Stomach (tissue), 19 donors: ENCODE measurements around the gene RBM43. TPM values are rescaled to one million over a fixed set of nuclear protein-coding genes. Genes with fewer than 3 reads are reported as not detected.
"Not testable (repeated sequence)": the region's sequence is repeated elsewhere in the genome, so short reads cannot be mapped to it uniquely, and the experiment has no call there.

ENCODE experiments used
- DNase-seq, 2 donors: peaks; one replicate each; pipeline versions ENCODE4 v3.0.0 to v3.0.0-alpha.2; 2013 to 2019
- H3K27ac ChIP-seq, 5 donors: fragments of 200-600 bp in 4 of 5; sonication (generic) in 4 of 5; one replicate each; pipeline ENCODE4 v1.5.1; 2013 to 2019; ENCODE audit warnings: mild to moderate bottlenecking in 1 of 5, moderate library complexity in 1 of 5
- H3K27me3 ChIP-seq, 3 donors: fragments of 200-600 bp; sonication (generic); one replicate each; pipeline ENCODE4 v1.5.1; 2017 to 2019; ENCODE audit warnings: mixed run types in 1 of 3
- H3K36me3 ChIP-seq, 4 donors: fragments of 200-600 bp; sonication (generic); 1 replicate in 3 of 4; 2 replicates in 1 of 4; pipeline ENCODE4 v1.5.1; 2016 to 2019
- H3K4me1 ChIP-seq, 4 donors: fragments of 200-600 bp; sonication (generic); one replicate each; pipeline ENCODE4 v1.5.1; 2016 to 2019
- H3K4me3 ChIP-seq, 4 donors: fragments of 200-600 bp; sonication (generic) in 3 of 4; one replicate each; pipeline ENCODE4 v1.5.1; 2016 to 2019; ENCODE audit warnings: mild to moderate bottlenecking in 1 of 4
- H3K9me3 ChIP-seq, 4 donors: fragments of 200-600 bp; sonication (generic); one replicate each; pipeline ENCODE4 v1.5.1; 2016 to 2019
- CTCF ChIP-seq, 7 experiments: fragments of 450-650 bp in 4 of 7; fragments of 200-600 bp in 3 of 7; sonication (generic) in 3 of 7; IDR thresholded peaks; one replicate each; pipeline ENCODE4 v1.5.1; 2016 to 2019; ENCODE audit warnings: antibody characterized with exemption in 7 of 7, control low read depth in 2 of 7, mild to moderate bottlenecking in 1 of 7
- EP300 ChIP-seq: sonication (generic); formaldehyde crosslinking; IDR thresholded peaks from one replicate; pipeline ENCODE4 v1.6.1; 2017; ENCODE audit warnings: antibody characterized with exemption
- POLR2A ChIP-seq, 4 donors: fragments of 450-650 bp; IDR thresholded peaks; one replicate each; pipeline ENCODE4 v1.6.1; 2016; ENCODE audit warnings: antibody characterized with exemption in 4 of 4, control low read depth in 2 of 4, mild to moderate bottlenecking in 1 of 4, moderate library complexity in 1 of 4
- POLR2AphosphoS5 ChIP-seq, 3 donors: sonication (generic); formaldehyde crosslinking; IDR thresholded peaks; one replicate each; pipeline ENCODE4 v1.6.1; 2016; ENCODE audit warnings: antibody characterized with exemption in 3 of 3
- WGBS, 5 donors: extraction: QIAGEN DNeasy Blood & Tissue Kit in 3 of 5; methylation state at CpG; one replicate each; pipeline versions ENCODE4 v1.1.5 to v1.1.7; 2013 to 2018; 5-methylcytosine and 5-hydroxymethylcytosine counted together
- intact Hi-C: fragments of 100-400 bp; cut with DNase I; formaldehyde crosslinking; loops from one replicate; pipeline ENCODE4 v1.15.1; 2023; ENCODE audit warnings: low total_unique reads
- long read RNA-seq, 10 donors: transcript quantifications; one replicate each; lab custom pipeline, GENCODE V29; 2026
- polyA plus RNA-seq, 3 donors: library from polyadenylated mRNA; stranded (reverse); fragments of 200-250 nt; gene quantifications; one replicate each; pipeline ENCODE4 v1.2.3, GENCODE V29; 2013
- total RNA-seq, 5 donors: library from RNA; depleted of rRNA; stranded (reverse); fragments of >200 nt; gene quantifications; one replicate each; pipeline versions ENCODE4 v1.1.0 to v1.2.3, GENCODE V29; 2014 to 2016
- donor health status: healthy with polysubstance abuse.
- donor health status: Bipolar disorder and iron deficiency.
- donor health status: healthy.

The RBM43 gene
- total RNA-seq (10 to 100 TPM in 1 of 5 donors, 1 to 10 TPM in 4; 1.3 to 10.8 (median 1.7) TPM), polyA plus RNA-seq (1 to 10 TPM; 1.8 to 2.9 (median 2.6) TPM)
- long read RNA-seq, donor 1 = 0 reads
- long read RNA-seq, donor 2, full-length matches to known transcripts = 3 of 3 reads
- long read RNA-seq, donor 2, partial matches to known transcripts = 0 of 3 reads
- long read RNA-seq, donor 2, other reads (novel, unspliced or antisense) = 0 of 3 reads
- long read RNA-seq, donor 3, full-length matches to known transcripts = 1 of 1 reads
- long read RNA-seq, donor 3, partial matches to known transcripts = 0 of 1 reads
- long read RNA-seq, donor 3, other reads (novel, unspliced or antisense) = 0 of 1 reads
- long read RNA-seq, donor 4 = 0 reads
- long read RNA-seq, donor 5 = 0 reads
- long read RNA-seq, donor 6 = 0 reads
- long read RNA-seq, donor 7, full-length matches to known transcripts = 3 of 3 reads
- long read RNA-seq, donor 7, partial matches to known transcripts = 0 of 3 reads
- long read RNA-seq, donor 7, other reads (novel, unspliced or antisense) = 0 of 3 reads
- long read RNA-seq, donor 8 = 0 reads
- long read RNA-seq, donor 9, full-length matches to known transcripts = 1 of 1 reads
- long read RNA-seq, donor 9, partial matches to known transcripts = 0 of 1 reads
- long read RNA-seq, donor 9, other reads (novel, unspliced or antisense) = 0 of 1 reads
- long read RNA-seq, donor 10, full-length matches to known transcripts = 1 of 1 reads
- long read RNA-seq, donor 10, partial matches to known transcripts = 0 of 1 reads
- long read RNA-seq, donor 10, other reads (novel, unspliced or antisense) = 0 of 1 reads

- DNase-seq = peak; percentile 82 to 95
- intact Hi-C loops = no loop called here
- Histone ChIP-seq H3K4me1 (peaks cover 9 to 45% (median 27%) of the 10 kb centered on the region in 4 donors), H3K4me3 (peak within 1 kb of the TSS; percentile 71 to 98 (median 80)), H3K27ac (peak within 1 kb of the TSS; percentile 96 to 99 (median 98)), H3K27me3 (no peaks in the 10 kb centered on the region), H3K36me3 (no peaks in the 10 kb centered on the region), H3K9me3 (no peaks in the 10 kb centered on the region)
- 0% methylated on average over 25 to 61 of the region's 61 CpGs for WGBS, 5 donors
- TF ChIP-seq CTCF (IDR thresholded peaks at IDR 0.05) (peak in 2 of 7 experiments; percentile 3 to 9), POLR2AphosphoS5 (IDR thresholded peaks at IDR 0.05) (peak; percentile 14 to 89 (median 89)), EP300 (no peak), POLR2A (IDR thresholded peaks at IDR 0.05) (no peak)
Observed at GRCh38 chr2:151261231-151261976, at the start of gene RBM43. Gene RBM43, minus strand, starts transcription at chr2:151261863. Its CDS starts 136 bp downstream, at chr2:151261727.

GRCh38 chr2:151310313-151310712 is 48.6 kb upstream of the RBM43 start:
- intact Hi-C loops = not testable (repeated sequence)

GRCh38 chr2:151306621-151307020 is 45.0 kb upstream of the RBM43 start:
- Histone ChIP-seq H3K9me3 (no peaks in the 10 kb centered on the region), H3K36me3 (no peaks in the 10 kb centered on the region), H3K27me3 (no peaks in the 10 kb centered on the region), H3K27ac (no peak overlapping the region), H3K4me1 (no peaks in the 10 kb centered on the region), H3K4me3 (no peak overlapping the region)
- intact Hi-C loops = no loop called here
- WGBS, 5 donors = 50 to 74% (median 67%) methylated on average over 3 of the region's 3 CpGs
- peak in 1 of 2 donors; percentile 29 for DNase-seq
- no peak for TF ChIP-seq CTCF (IDR thresholded peaks at IDR 0.05)
- TF ChIP-seq POLR2AphosphoS5 (IDR thresholded peaks at IDR 0.05) = no peak
- no peak for TF ChIP-seq EP300
- no peak for TF ChIP-seq POLR2A (IDR thresholded peaks at IDR 0.05)

More at GRCh38 chr2:151310313-151310712, 48.6 kb upstream of the RBM43 start:
- not testable (repeated sequence) for H3K36me3 ChIP-seq, DNase-seq, H3K27ac ChIP-seq, H3K4me3 ChIP-seq, H3K4me1 ChIP-seq, H3K9me3 ChIP-seq, H3K27me3 ChIP-seq
- 88 to 96% (median 92%) methylated on average over 6 of the region's 6 CpGs for WGBS, 5 donors

GRCh38 chr2:151305129-151305691 is 43.5 kb upstream of the RBM43 start:
- Histone ChIP-seq H3K4me1 (no peaks in the 10 kb centered on the region), H3K9me3 (no peaks in the 10 kb centered on the region), H3K27me3 (no peaks in the 10 kb centered on the region), H3K36me3 (no peaks in the 10 kb centered on the region), H3K4me3 (no peak overlapping the region), H3K27ac (no peak overlapping the region)
- no peak for DNase-seq
- intact Hi-C loops = no loop called here
- TF ChIP-seq POLR2AphosphoS5 (IDR thresholded peaks at IDR 0.05) (no peak), EP300 (no peak), POLR2A (IDR thresholded peaks at IDR 0.05) (no peak), CTCF (IDR thresholded peaks at IDR 0.05) (no peak)
